RWPE2 (cell line): ENCODE measurements around the gene ORM2.

Source experiments
- ATAC-seq: fragments of 200-7000 bp; cut with Tn5 transposase; 3 replicates; pipeline ENCODE4 v1.9.1; 2021; ENCODE audit warnings: low read depth
- DNase-seq: peaks from one replicate; pipeline ENCODE4 v3.0.0-alpha.2; 2020; ENCODE audit warnings: low spot score
- H3K27ac ChIP-seq: fragments of 450-650 bp; 2 replicates; pipeline ENCODE4 v1.5.1; 2017; ENCODE audit warnings: mild to moderate bottlenecking; ENCODE audit not compliant: poor library complexity, severe bottlenecking
- H3K27me3 ChIP-seq: fragments of 250-450 bp; sonication (Bioruptor Pico); 2 replicates; pipeline ENCODE4 v1.5.1; 2021; ENCODE audit warnings: mild to moderate bottlenecking, moderate library complexity; ENCODE audit not compliant: insufficient read depth, poor library complexity, severe bottlenecking
- H3K36me3 ChIP-seq: fragments of 250-450 bp; sonication (Bioruptor Pico); 2 replicates; pipeline ENCODE4 v1.5.1; 2020; ENCODE audit warnings: low read depth, mild to moderate bottlenecking, moderate library complexity
- H3K4me1 ChIP-seq: fragments of 250-450 bp; sonication (Bioruptor Pico); 2 replicates; pipeline ENCODE4 v1.5.1; 2021; ENCODE audit warnings: mild to moderate bottlenecking, moderate library complexity; ENCODE audit not compliant: insufficient read depth, poor library complexity, severe bottlenecking
- H3K4me3 ChIP-seq: fragments of 250-450 bp; sonication (Bioruptor Pico); 2 replicates; pipeline ENCODE4 v1.5.1; 2021; ENCODE audit warnings: mild to moderate bottlenecking, moderate library complexity; ENCODE audit not compliant: severe bottlenecking
- H3K9me3 ChIP-seq: fragments of 250-450 bp; sonication (Bioruptor Pico); 2 replicates; pipeline ENCODE4 v1.5.1; 2021; ENCODE audit warnings: mild to moderate bottlenecking, moderate library complexity; ENCODE audit not compliant: severe bottlenecking
- CTCF ChIP-seq: fragments of 450-650 bp; IDR thresholded peaks from one replicate; pipeline ENCODE4 v1.5.1; 2017; ENCODE audit warnings: mild to moderate bottlenecking, moderate library complexity; ENCODE audit not compliant: poor library complexity, severe bottlenecking

The ORM2 gene

GRCh38 chr9:114300153-114300845 lies 29.4 kb upstream of the ORM2 start:
- H3K9me3 ChIP-seq = no peaks in the 10 kb centered on the region
- DNase-seq (peak; percentile 20), ATAC-seq (no peak)
- H3K4me3 ChIP-seq = no peak overlapping the region
- peaks cover 36% of the 10 kb centered on the region for H3K36me3 ChIP-seq
- no peak for TF ChIP-seq CTCF
- no peak overlapping the region for H3K27ac ChIP-seq
- H3K4me1 ChIP-seq = no peaks in the 10 kb centered on the region
- no peaks in the 10 kb centered on the region for H3K27me3 ChIP-seq

GRCh38 chr9:114300846-114301797 lies 28.5 kb upstream of the ORM2 start:
- no peak overlapping the region for H3K27ac ChIP-seq
- H3K4me1 ChIP-seq = no peaks in the 10 kb centered on the region
- H3K27me3 ChIP-seq = no peaks in the 10 kb centered on the region
- H3K9me3 ChIP-seq = no peaks in the 10 kb centered on the region
- H3K4me3 ChIP-seq = no peak overlapping the region
- H3K36me3 ChIP-seq = peaks cover 32% of the 10 kb centered on the region
- TF ChIP-seq CTCF = no peak
- DNase-seq (peak; percentile 32), ATAC-seq (no peak)

- TF ChIP-seq CTCF = no peak
- no peak overlapping the region for H3K4me3 ChIP-seq
- H3K9me3 ChIP-seq = no peaks in the 10 kb centered on the region
- no peak for ATAC-seq
- H3K27ac ChIP-seq = no peak overlapping the region
- H3K36me3 ChIP-seq = peaks cover 26% of the 10 kb centered on the region
- no peaks in the 10 kb centered on the region for H3K4me1 ChIP-seq
- peak; percentile 41 for DNase-seq
- H3K27me3 ChIP-seq = no peaks in the 10 kb centered on the region
Observed at GRCh38 chr9:114301798-114302565, 27.7 kb upstream of the ORM2 start.

- DNase-seq (peak; percentile 31), ATAC-seq (no peak)
- no peak for TF ChIP-seq CTCF
- H3K9me3 ChIP-seq = no peaks in the 10 kb centered on the region
- no peak overlapping the region for H3K27ac ChIP-seq
- H3K4me3 ChIP-seq = no peak overlapping the region
- no peaks in the 10 kb centered on the region for H3K27me3 ChIP-seq
- H3K4me1 ChIP-seq = no peaks in the 10 kb centered on the region
- peaks cover 21% of the 10 kb centered on the region for H3K36me3 ChIP-seq
Observed at GRCh38 chr9:114302727-114303126, 26.9 kb upstream of the ORM2 start.
